Endometrial microvascular endothelial cells (primary cell): ENCODE measurements around the gene ABCA13. TPM values are rescaled to one million over a fixed set of nuclear protein-coding genes. Genes with fewer than 3 reads are reported as not detected.
"Not testable (repeated sequence)": the region's sequence is repeated elsewhere in the genome, so short reads cannot be mapped to it uniquely, and the experiment has no call there.

Experiments
- in situ Hi-C: cut with HindIII; loops from 2 replicates; pipeline ENCODE4 v1.10.0; 2017; ENCODE audit warnings: low sequenced_read_pairs, low pct_unique_long_range_greater_than_20kb; ENCODE audit errors: inconsistent ontology term
- total RNA-seq: library from RNA; depleted of rRNA; stranded (reverse); fragments of >200 nt; gene quantifications from one replicate; pipeline ENCODE4 v1.2.3, GENCODE V29; 2015; ENCODE audit errors: inconsistent ontology term

ABCA13 gene
- total RNA-seq, 1 donor from 2014 or later, result under 0.01 TPM

GRCh38 chr7:48168159-48168558 lies 3.1 kb upstream of the ABCA13 start:
- in situ Hi-C loops, result no loop called here

GRCh38 chr7:48170506-48170905 lies 752 bp upstream of the ABCA13 start:
- in situ Hi-C loops, result no loop called here

GRCh38 chr7:48173313-48173712 lies 2.1 kb downstream of the ABCA13 start:
- in situ Hi-C loops, result no loop called here

- in situ Hi-C loops, result no loop called here
Observed at GRCh38 chr7:48173756-48174382, 2.6 kb downstream of the ABCA13 start.

GRCh38 chr7:48175019-48175418 lies 3.8 kb downstream of the ABCA13 start:
- in situ Hi-C loops, result no loop called here

GRCh38 chr7:48176356-48176893 lies 5.2 kb downstream of the ABCA13 start:
- in situ Hi-C loops, result no loop called here

GRCh38 chr7:48177271-48177670 lies 6.0 kb downstream of the ABCA13 start:
- in situ Hi-C loops, result no loop called here

- in situ Hi-C loops, result no loop called here
Observed at GRCh38 chr7:48179496-48180030, 8.3 kb downstream of the ABCA13 start.

- in situ Hi-C loops, result no loop called here
Observed at GRCh38 chr7:48180981-48181380, 9.7 kb downstream of the ABCA13 start.

- in situ Hi-C loops, result no loop called here
Observed at GRCh38 chr7:48182718-48183369, 11.6 kb downstream of the ABCA13 start.

- in situ Hi-C loops, result no loop called here
Observed at GRCh38 chr7:48183370-48183743, 12.1 kb downstream of the ABCA13 start.

GRCh38 chr7:48183965-48184364 lies 12.7 kb downstream of the ABCA13 start:
- in situ Hi-C loops, result no loop called here

GRCh38 chr7:48188776-48189520 lies 17.7 kb downstream of the ABCA13 start:
- in situ Hi-C loops, result no loop called here

- in situ Hi-C loops, result no loop called here
Observed at GRCh38 chr7:48192996-48193395, 21.7 kb downstream of the ABCA13 start.

- in situ Hi-C loops, result no loop called here
Observed at GRCh38 chr7:48193421-48193820, 22.2 kb downstream of the ABCA13 start.

GRCh38 chr7:48200946-48201589 lies 29.8 kb downstream of the ABCA13 start:
- in situ Hi-C loops, result not testable (repeated sequence)

GRCh38 chr7:48202916-48203315 lies 31.7 kb downstream of the ABCA13 start:
- in situ Hi-C loops, result not testable (repeated sequence)

- in situ Hi-C loops, result no loop called here
Observed at GRCh38 chr7:48207155-48207675, 36.0 kb downstream of the ABCA13 start.

GRCh38 chr7:48209004-48209600 lies 37.8 kb downstream of the ABCA13 start:
- in situ Hi-C loops, result no loop called here
